Peyer's patch (tissue), 4 donors: Measurements from ENCODE around the gene GABRB1.

ENCODE experiments used
- CTCF ChIP-seq, 6 experiments: fragments of 450-650 bp in 4 of 6; fragments of 200-600 bp in 2 of 6; sonication (generic) in 1 of 6; IDR thresholded peaks; one replicate each; pipeline ENCODE4 v1.5.1; 2017 to 2019; ENCODE audit warnings: antibody characterized with exemption in 6 of 6, mild to moderate bottlenecking in 3 of 6, moderate library complexity in 1 of 6
- POLR2A ChIP-seq, 2 donors: fragments of 450-650 bp; IDR thresholded peaks; one replicate each; pipeline ENCODE4 v1.5.1; 2017; ENCODE audit warnings: antibody characterized with exemption in 2 of 2, mild to moderate bottlenecking in 2 of 2, moderate library complexity in 2 of 2

- no peak for TF ChIP-seq CTCF (IDR thresholded peaks at IDR 0.05)
- no peak for TF ChIP-seq POLR2A (IDR thresholded peaks at IDR 0.05)
Measured at GRCh38 chr4:47043821-47044220, 12.5 kb downstream of the GABRB1 start.
